Measurements from ENCODE around the gene PID1.

DNA sequence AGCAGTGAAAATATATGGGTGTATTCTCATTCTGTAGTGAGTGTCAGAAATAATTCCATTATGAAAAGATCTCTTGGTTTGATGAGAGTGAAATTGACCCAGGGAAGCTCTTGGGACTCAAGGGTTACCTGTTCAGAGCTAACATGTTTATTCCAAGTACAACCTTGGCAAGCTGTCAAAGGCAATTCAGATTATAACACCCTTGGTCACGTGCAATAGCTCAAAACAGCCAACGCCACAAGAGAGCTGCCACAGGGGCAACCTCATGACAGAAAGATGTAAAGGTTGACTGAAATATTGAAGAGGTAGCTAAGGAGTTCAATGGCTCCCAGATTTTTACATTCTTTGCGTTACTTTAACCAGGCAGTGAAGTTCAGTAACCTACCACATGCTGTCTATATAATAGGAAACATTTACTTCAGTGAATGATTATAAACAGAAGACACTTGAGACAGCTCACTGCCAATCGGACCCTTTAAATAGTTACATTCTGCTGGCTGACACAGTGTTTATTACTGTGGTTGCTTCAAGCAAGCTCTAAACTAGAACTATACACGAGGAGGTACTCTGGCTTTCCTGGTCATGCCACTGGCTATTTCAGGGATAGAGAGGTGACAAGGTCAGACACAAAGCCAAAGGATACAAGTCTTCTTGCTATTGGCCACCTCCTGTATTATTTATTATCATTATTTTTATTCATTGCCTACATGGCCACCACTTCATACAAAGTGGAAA is 187.3 kb downstream of the PID1 start:
- TF ChIP-seq, protein P1, sequence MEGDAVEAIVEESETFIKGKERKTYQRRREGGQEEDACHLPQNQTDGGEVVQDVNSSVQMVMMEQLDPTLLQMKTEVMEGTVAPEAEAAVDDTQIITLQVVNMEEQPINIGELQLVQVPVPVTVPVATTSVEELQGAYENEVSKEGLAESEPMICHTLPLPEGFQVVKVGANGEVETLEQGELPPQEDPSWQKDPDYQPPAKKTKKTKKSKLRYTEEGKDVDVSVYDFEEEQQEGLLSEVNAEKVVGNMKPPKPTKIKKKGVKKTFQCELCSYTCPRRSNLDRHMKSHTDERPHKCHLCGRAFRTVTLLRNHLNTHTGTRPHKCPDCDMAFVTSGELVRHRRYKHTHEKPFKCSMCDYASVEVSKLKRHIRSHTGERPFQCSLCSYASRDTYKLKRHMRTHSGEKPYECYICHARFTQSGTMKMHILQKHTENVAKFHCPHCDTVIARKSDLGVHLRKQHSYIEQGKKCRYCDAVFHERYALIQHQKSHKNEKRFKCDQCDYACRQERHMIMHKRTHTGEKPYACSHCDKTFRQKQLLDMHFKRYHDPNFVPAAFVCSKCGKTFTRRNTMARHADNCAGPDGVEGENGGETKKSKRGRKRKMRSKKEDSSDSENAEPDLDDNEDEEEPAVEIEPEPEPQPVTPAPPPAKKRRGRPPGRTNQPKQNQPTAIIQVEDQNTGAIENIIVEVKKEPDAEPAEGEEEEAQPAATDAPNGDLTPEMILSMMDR (IDR thresholded peaks at IDR 0.05; ENCODE audit: insufficient read depth, low read depth, low read length) = no peak
- no peak for TF ChIP-seq EZH2 (IDR thresholded peaks at IDR 0.05; ENCODE audit: insufficient read depth, low read length)
